ENCODE data around the gene TMEM123.

The TMEM123 gene, protein sequence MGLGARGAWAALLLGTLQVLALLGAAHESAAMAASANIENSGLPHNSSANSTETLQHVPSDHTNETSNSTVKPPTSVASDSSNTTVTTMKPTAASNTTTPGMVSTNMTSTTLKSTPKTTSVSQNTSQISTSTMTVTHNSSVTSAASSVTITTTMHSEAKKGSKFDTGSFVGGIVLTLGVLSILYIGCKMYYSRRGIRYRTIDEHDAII

DNA sequence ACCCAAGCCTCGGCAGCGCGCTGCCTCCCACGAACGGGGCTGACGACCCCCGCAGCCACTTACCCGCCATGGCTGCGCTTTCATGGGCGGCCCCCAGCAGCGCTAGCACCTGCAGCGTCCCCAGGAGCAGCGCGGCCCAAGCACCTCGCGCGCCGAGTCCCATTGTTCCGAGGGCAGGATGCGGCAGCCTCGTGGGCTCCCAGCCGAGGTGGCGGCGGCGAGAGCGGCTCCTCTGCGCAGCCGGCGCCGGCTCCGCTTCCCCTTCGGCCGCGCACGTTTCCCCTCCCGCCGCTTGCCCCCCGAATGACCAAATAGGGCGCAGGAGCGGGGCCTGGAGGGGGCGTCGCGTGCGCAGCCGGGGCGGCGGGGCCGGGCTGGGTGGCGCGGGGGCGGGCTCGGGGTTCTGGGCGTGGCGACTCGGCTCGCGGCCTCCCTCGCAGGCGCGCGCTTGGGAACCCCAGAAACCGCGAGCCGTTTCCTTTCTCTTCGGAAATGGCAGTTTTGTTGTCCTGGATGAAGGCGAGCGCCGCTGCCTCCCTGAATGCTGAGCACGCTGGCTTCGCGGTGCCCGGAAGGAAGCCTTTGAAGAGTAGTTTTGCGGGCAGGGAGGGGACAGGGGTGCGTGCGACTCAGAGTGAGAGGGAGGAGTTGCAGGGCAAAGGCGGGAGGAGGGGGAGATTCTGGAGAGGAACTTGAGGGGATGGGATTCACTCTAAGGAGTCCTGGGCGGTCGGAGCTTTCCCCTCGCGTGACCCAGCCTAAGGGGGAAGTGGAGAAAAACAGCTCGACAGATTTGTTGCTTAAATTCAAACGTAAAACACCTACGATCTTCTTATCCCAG lies at the start of gene TMEM123:
TSS of gene TMEM123 (minus strand) at position 305 of the 841 bp plus-strand sequence. CDS start at position 163, 142 bp downstream.
- no peak for FAIRE-seq

DNA sequence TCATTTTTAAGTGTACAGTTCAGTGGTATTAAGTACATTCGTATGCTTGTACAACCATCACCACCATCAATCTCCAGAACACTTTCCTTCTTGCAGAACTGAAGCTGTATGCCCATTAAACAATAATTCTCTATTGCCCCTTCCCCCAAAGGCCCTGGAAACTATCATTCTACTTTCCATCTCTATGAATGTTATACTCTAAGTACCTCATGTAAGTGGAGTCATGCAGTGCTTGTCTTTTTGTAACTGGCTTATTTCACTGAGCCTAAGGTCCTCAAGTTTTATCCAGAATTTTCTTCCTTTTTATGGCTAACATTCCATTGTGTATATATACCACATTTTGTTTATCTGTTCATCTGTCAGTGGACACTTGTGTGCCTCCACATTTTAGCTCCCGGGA lies 48.3 kb upstream of the TMEM123 start:
- FAIRE-seq = no peak

GRCh38 chr11:102499931-102500330 lies 47.4 kb upstream of the TMEM123 start:
- FAIRE-seq = no peak

DNA sequence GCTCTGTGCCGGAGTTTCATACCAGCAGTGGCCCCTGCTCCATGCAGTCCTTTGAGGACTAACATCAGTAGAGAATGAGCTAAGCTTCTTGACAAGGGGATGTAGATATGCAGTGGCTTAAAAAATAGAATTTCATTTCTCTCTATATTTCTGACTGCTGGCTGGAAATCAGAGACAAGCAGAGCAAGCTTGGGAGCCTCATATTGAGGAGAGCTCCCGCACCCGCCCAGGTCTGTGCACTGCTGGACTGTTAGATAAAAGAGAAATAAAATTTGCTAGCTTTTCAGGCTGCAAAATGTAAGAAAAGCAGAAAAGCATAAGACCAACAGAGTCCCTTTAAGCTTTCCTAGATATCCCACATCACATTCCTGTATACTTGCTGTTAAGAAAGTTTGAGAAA lies 46.6 kb upstream of the TMEM123 start:
- no peak for FAIRE-seq

DNA sequence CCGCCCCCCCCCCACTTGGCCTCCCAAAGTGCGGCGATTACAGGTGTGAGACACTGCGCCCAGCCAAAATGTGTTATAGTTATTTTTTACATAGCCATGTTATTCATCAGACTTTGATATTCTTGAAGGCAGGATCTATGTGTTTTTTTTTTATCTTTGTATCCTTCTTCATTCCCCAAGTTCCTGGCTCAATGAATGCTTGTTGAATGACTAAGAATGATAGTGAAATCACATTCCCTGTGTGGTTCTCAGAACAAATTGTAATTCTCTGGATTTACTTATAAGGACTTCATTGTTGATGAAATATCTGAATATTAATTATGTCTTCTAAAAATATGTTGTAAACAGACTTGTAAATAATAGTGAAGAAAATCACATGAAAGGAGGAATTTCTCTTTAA lies 44.5 kb upstream of the TMEM123 start:
- no peak for FAIRE-seq

- FAIRE-seq = peak; percentile 91
Measured at GRCh38 chr11:102495161-102496042, 42.8 kb upstream of the TMEM123 start.

DNA sequence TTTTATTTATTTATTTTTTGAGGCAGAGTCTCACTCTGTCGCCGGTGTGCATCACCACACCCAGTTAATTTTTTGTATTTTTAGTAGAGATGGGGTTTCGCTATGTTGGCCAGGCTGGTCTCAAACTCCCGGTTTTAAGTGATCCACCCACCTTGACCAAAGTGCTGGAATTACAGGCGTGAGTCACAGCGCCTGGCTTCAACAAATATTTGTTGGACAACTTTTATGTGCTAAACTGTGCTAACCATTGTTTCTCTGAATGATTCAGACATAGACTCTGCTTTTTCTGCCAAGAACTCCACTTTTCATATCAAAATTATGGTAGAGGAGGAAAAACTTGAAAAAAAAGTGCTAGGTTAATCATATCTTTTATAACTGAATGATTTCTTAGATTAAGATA lies 41.7 kb upstream of the TMEM123 start:
- FAIRE-seq = no peak

DNA sequence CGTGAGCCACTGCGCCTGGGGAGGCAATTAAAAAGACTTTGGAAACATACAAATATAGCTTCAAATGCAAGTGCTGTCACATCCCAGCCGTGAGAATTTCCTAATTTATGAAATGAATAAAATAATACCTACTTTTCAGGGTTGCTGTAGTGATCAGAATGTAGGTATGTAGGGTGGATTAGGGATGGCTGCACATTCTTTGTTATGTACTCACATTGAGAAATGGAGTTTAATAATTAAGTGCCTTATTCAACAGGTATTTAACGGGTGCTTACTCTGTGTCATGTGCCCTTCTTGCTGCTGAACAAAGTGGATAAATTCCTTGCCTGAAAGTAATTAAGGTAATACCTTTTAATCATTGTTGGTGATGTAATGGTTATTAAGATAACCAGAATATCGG lies 41.0 kb upstream of the TMEM123 start:
- no peak for FAIRE-seq

- FAIRE-seq = no peak
Measured at GRCh38 chr11:102491969-102492368, 39.4 kb upstream of the TMEM123 start.

DNA sequence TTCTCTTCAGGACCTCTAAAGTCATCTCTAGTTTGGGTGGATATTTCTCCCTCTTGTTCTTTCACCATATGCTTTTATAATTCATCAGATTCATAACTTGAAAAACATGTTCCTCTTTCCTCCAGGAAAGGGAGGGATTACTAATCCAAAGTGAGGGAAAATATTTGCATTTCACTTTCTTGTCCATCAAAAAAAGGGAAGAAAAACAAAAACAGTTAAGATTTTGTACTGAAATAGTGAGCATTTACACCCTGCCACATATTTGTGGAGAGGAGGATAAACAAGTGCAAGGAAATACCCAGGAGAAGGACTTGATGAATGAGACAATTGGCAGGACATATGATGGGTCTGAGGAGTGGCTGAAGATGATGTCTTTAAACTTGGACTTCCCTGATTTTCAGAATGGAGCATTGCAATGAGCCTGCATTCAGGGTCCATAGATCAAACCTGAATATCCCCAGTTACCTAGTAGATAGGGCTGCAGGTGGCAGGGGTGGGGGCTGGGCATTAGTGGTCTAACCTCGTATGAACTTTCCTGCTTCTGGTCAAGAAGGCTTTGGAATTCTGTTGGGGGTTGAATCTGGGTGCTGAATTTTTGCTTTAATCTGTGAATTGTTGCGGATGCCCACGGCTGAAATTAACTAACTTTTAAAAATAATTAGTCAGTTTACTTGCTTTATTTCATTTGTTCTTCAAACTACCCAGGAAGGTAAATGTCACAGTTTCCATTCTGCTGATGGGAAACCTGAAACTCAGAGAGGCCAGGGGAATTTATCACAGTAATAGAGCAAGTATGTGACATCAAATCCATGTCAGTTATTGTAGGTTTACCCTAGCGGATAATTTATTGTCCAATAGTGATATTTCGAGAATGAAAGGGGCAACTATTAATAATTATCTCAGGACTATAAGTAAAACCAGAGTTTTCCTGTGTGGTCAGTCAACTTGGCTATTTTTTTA lies 36.9 kb upstream of the TMEM123 start:
- no peak for FAIRE-seq

- no peak for FAIRE-seq
Measured at GRCh38 chr11:102488208-102488607, 35.6 kb upstream of the TMEM123 start.

GRCh38 chr11:102487214-102487613 lies 34.6 kb upstream of the TMEM123 start:
- no peak for FAIRE-seq

- no peak for FAIRE-seq
Measured at GRCh38 chr11:102486584-102486983, 34.0 kb upstream of the TMEM123 start.

DNA sequence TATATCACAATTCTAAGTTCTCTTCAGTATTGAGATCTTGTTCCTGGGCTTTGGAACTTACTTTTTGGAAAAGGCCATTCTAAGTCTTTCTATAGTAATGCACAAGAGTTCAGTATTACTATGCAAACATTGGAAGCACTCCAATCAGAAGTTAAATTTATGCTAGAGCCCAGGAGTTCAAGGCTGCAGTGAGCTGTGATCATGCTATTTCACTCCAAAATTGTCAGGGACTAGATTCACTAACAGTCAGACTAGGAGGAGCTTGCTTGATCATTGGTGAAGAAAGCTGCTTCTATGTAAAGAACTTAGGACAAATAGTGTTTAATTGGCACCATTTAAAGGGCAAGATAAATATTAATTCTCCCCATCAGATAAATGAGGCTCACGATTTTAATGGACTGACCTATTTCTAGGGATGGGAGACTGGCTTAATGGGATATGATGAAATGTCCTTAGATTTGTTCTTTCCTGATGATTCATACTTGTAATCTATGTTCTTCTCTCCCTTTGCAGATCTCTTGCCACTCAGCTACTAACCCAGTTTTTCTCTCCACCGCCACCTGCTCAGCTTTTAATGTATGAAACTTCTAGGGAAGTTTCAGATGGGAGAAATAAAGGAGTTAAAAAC lies 32.6 kb upstream of the TMEM123 start:
- FAIRE-seq = peak; percentile 99

- FAIRE-seq = no peak
Measured at GRCh38 chr11:102482433-102482832, 29.9 kb upstream of the TMEM123 start.

GRCh38 chr11:102479733-102480132 lies 27.2 kb upstream of the TMEM123 start:
- no peak for FAIRE-seq

DNA sequence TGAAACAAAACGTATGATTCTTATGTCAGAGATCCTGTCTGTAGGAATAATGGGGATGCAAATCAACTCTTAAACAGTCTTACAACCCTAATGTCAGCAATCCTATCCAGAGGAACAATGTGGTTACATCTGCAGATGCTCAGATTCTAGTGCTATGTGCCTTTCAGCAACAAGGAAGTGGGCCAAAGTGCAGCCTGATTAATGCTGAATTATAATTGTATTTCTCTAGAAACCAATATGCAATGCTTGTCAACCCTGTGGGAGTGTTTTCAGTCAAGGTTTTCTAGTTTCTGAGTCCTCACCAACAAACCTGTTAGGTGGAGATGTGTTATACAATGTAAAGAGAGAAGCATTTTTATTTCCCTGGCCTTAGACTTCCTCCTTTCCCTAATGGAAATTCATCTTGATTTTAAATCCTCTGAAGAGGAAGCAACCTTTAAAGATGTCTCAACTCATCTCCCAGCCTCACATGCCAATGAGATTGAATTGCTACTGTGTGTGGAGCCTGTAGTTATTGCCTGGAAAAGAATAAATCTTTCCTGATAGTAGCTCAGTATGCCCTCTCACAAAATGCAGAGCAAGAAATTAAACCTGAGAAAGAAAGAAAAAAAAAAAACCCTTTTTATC lies 26.2 kb upstream of the TMEM123 start:
- FAIRE-seq = peak; percentile 9

DNA sequence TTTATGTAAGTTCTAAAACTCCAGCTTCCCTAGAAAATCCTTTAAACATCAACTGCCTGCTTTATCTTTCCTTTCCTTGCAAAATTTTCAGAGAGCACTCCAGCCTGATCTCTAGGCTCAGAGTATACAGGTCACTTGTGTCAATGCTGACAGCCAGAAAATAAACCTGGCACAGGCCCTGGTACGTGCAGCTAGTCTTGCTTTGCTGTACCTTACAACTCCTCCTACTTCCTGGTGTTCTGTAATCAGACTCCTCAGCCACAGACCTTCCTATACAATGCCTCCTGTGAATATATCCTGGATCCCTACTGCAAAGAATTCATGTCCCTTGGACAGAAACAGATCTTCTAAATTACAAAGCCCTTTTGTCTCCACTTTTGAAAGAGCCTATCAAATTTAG lies 24.2 kb upstream of the TMEM123 start:
- no peak for FAIRE-seq

GRCh38 chr11:102476069-102476468 lies 23.5 kb upstream of the TMEM123 start:
- FAIRE-seq = no peak

DNA sequence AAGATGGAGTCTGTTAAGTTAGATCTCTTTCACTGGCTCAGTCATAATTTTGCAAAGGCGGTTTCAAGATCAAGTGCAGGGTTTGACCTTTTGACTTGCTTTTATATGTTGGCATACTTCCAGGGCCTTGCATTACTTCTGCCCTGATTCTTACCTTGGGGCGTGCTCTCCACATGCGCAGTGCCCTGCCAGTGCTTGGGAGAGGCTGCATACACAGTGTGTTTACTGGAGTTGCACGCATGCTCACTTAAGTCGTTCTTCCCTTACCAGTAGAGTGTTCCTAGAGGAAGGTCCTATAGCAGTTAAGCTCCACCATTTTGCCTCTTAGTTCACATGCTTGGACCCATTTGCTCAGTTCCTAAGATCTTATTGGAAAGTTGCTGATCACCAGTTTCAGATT lies 21.0 kb upstream of the TMEM123 start:
- FAIRE-seq = no peak

- no peak for FAIRE-seq
Measured at GRCh38 chr11:102472127-102472526, 19.6 kb upstream of the TMEM123 start.
